GM12875 (cell line): ENCODE results near the gene MEG3.

ENCODE experiments used
- H3K4me3 ChIP-seq: one replicate; pipeline ENCODE4 v1.5.1; 2011; ENCODE audit warnings: low read depth, low read length, control low read depth
- TF ChIP-seq, protein P1 (sequence below): IDR thresholded peaks from 2 replicates; pipeline ENCODE4 v1.5.1; 2011; ENCODE audit warnings: low read depth, mild to moderate bottlenecking, control low read depth, inconsistent platforms, low read length, moderate library complexity, borderline replicate concordance; ENCODE audit not compliant: insufficient read depth

The MEG3 gene

GRCh38 chr14:100875861-100876590, 50.1 kb downstream of the MEG3 start:
- TF ChIP-seq, protein P1, sequence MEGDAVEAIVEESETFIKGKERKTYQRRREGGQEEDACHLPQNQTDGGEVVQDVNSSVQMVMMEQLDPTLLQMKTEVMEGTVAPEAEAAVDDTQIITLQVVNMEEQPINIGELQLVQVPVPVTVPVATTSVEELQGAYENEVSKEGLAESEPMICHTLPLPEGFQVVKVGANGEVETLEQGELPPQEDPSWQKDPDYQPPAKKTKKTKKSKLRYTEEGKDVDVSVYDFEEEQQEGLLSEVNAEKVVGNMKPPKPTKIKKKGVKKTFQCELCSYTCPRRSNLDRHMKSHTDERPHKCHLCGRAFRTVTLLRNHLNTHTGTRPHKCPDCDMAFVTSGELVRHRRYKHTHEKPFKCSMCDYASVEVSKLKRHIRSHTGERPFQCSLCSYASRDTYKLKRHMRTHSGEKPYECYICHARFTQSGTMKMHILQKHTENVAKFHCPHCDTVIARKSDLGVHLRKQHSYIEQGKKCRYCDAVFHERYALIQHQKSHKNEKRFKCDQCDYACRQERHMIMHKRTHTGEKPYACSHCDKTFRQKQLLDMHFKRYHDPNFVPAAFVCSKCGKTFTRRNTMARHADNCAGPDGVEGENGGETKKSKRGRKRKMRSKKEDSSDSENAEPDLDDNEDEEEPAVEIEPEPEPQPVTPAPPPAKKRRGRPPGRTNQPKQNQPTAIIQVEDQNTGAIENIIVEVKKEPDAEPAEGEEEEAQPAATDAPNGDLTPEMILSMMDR: no peak
- no peak overlapping the region for H3K4me3 ChIP-seq

GRCh38 chr14:100878271-100879146, 52.6 kb downstream of the MEG3 start:
- TF ChIP-seq, protein P1: no peak
- no peak overlapping the region for H3K4me3 ChIP-seq

- TF ChIP-seq, protein P1: no peak
These were observed 53.3 kb downstream of the MEG3 start for GRCh38 chr14:100879194-100879593.

GRCh38 chr14:100879782-100880181, 53.9 kb downstream of the MEG3 start:
- no peak overlapping the region for H3K4me3 ChIP-seq
- TF ChIP-seq, protein P1: no peak

More at GRCh38 chr14:100879194-100879593, 53.3 kb downstream of the MEG3 start:
- H3K4me3 ChIP-seq: no peak overlapping the region

GRCh38 chr14:100880271-100881101, 54.6 kb downstream of the MEG3 start:
- TF ChIP-seq, protein P1: no peak
- no peak overlapping the region for H3K4me3 ChIP-seq

DNA sequence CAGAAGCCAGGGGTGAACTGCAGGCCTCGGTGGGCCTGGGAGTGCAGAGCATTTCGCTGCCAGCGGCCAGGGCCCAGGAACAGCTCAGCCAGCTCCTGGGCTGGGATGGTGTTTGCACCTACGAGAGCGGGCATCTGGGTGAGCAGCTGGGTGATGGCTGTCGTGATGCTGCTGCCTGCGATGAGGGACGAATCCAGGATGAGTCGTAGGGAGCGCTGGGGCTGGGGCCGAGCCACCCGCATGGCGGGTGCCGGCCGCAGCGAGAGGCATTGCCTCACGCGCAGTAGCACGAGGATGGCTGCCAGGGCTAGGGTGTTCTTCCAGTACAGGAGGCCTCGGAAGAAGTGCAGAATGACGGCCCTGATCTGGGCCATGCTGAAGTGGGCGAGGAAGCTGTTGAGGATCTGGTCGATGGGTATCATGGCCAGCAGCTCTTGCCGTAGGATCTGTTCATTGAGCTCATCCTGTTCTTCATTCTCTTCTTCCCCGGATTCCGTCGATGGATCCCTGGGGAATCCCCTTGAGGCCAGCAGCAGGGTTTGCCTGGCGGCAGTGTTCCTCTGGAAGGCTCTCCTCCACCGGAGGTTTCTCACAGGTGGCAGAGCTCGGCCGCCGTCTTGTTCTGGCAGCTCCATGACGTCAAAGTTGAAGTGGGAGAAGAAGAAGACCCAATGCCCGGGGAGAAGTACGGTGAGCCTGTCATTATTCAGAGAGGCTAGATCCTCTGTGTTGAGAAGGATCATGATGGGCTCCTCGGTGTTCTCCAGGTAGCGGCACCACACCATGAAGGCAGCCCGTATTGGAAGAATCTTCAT, 55.5 kb downstream of the MEG3 start:
- TF ChIP-seq, protein P1: no peak
- H3K4me3 ChIP-seq: no peak overlapping the region
